ENCODE data around the gene KLRF2.

Gene KLRF2

GRCh38 chr12:9943240-9943639 is 62.0 kb downstream of the KLRF2 start:
- DNase-seq: no peak

GRCh38 chr12:9944391-9944790 is 63.1 kb downstream of the KLRF2 start:
- no peak for DNase-seq
